Measurements from ENCODE around the gene ATP8B4. TPM values are rescaled to one million over a fixed set of nuclear protein-coding genes. Genes with fewer than 3 reads are reported as not detected.

The ATP8B4 gene
- total RNA-seq, 2 donors from 2014 or later: 8.3 to 55.7 TPM

DNA sequence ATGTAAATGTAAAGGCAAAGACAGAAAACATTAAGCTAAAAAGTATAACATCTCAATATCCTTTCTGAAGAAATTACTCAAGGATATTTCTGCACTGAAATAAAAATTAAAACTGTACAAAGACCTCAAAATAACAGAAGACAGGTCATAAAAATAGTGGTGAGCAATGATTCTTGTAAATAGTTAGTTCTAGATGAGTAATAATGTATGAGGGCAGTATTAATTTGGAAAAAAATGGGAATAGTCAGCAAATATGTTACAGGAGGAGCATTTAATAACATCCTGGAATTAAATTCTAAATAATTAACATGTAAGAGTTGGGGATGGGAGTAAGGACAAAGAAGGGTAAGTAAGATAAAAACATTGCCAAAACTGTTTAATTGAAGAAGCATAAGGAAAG, 250.7 kb downstream of the ATP8B4 start:
- no peaks in the 10 kb centered on the region for H3K27me3 ChIP-seq (replicated peaks; ENCODE audit: insufficient read depth)
- intact Hi-C loops (cut with DNase I): no loop called here
- H3K4me3 ChIP-seq: no peak overlapping the region
- TF ChIP-seq, protein P1, sequence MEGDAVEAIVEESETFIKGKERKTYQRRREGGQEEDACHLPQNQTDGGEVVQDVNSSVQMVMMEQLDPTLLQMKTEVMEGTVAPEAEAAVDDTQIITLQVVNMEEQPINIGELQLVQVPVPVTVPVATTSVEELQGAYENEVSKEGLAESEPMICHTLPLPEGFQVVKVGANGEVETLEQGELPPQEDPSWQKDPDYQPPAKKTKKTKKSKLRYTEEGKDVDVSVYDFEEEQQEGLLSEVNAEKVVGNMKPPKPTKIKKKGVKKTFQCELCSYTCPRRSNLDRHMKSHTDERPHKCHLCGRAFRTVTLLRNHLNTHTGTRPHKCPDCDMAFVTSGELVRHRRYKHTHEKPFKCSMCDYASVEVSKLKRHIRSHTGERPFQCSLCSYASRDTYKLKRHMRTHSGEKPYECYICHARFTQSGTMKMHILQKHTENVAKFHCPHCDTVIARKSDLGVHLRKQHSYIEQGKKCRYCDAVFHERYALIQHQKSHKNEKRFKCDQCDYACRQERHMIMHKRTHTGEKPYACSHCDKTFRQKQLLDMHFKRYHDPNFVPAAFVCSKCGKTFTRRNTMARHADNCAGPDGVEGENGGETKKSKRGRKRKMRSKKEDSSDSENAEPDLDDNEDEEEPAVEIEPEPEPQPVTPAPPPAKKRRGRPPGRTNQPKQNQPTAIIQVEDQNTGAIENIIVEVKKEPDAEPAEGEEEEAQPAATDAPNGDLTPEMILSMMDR (IDR thresholded peaks at IDR 0.05): no peak
- TF ChIP-seq POLR2AphosphoS5 (IDR thresholded peaks at IDR 0.05) (no peak), POLR2A (IDR thresholded peaks at IDR 0.05) (no peak)
- no peak overlapping the region for H3K27ac ChIP-seq
- no peaks in the 10 kb centered on the region for H3K9me3 ChIP-seq
- DNase-seq (ENCODE audit: low spot score): no peak
- H3K4me1 ChIP-seq (replicated peaks): no peaks in the 10 kb centered on the region
- H3K36me3 ChIP-seq: no peaks in the 10 kb centered on the region

DNA sequence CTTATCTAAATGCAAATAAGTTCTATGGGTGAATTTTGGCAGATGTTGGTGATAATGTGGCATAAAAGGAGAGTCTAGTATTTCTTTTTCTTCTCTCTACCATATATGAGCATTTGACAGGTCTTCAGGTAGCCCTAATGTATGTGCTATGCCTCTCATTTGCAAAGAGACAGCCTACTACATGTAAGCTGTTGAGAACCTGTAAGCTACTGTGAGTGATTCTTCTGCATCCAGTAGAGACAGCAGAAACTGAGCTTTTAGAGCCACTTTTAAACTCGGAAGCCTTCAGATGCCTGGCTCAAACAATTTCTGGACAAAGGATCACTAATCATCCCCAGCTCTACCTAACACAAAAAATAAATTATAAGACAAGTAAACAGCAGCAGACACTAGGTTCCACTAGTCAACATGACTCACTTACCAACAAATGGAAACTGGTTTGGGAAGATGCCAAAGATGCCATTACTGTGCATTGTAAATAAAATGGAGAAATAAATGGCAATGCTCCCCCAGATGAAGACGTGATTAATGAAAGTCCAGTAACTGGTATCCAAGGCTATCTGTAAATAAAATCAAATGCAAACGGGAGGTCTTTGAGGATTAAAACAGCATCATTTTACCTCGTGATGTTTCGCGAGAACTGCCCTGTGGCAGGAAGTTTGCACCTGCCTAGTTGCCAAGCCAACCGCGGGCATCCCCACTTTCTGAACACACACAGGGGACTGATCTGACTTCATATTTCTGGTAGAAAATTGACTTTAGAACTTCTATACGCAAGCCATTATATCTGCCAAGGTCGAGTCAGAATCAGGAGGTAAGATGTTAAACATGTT, 252.9 kb downstream of the ATP8B4 start:
- Histone ChIP-seq H3K27me3 (replicated peaks; ENCODE audit: insufficient read depth) (no peaks in the 10 kb centered on the region), H3K4me3 (no peak overlapping the region), H3K4me1 (replicated peaks) (no peaks in the 10 kb centered on the region), H3K27ac (no peak overlapping the region), H3K36me3 (no peaks in the 10 kb centered on the region), H3K9me3 (no peaks in the 10 kb centered on the region)
- intact Hi-C loops (cut with DNase I): no loop called here
- TF ChIP-seq POLR2AphosphoS5 (IDR thresholded peaks at IDR 0.05) (no peak), POLR2A (IDR thresholded peaks at IDR 0.05) (no peak)
- TF ChIP-seq, protein P1 (IDR thresholded peaks at IDR 0.05): no peak
- whole genome bisulfite sequencing: 67% methylated on average over 10 of the region's 10 CpGs
- DNase-seq (ENCODE audit: low spot score): no peak

- whole genome bisulfite sequencing: 83% methylated on average over 2 of the region's 2 CpGs
- intact Hi-C loops (cut with DNase I): no loop called here
- no peaks in the 10 kb centered on the region for H3K9me3 ChIP-seq
- H3K36me3 ChIP-seq: no peaks in the 10 kb centered on the region
- no peaks in the 10 kb centered on the region for H3K4me1 ChIP-seq (replicated peaks)
- TF ChIP-seq POLR2AphosphoS5 (IDR thresholded peaks at IDR 0.05) (no peak), POLR2A (IDR thresholded peaks at IDR 0.05) (no peak)
- TF ChIP-seq, protein P1 (IDR thresholded peaks at IDR 0.05): no peak
- H3K4me3 ChIP-seq: no peak overlapping the region
- no peak overlapping the region for H3K27ac ChIP-seq
- no peaks in the 10 kb centered on the region for H3K27me3 ChIP-seq (replicated peaks; ENCODE audit: insufficient read depth)
- DNase-seq (ENCODE audit: low spot score): no peak
Measured at GRCh38 chr15:49864251-49864650, 254.8 kb downstream of the ATP8B4 start.

DNA sequence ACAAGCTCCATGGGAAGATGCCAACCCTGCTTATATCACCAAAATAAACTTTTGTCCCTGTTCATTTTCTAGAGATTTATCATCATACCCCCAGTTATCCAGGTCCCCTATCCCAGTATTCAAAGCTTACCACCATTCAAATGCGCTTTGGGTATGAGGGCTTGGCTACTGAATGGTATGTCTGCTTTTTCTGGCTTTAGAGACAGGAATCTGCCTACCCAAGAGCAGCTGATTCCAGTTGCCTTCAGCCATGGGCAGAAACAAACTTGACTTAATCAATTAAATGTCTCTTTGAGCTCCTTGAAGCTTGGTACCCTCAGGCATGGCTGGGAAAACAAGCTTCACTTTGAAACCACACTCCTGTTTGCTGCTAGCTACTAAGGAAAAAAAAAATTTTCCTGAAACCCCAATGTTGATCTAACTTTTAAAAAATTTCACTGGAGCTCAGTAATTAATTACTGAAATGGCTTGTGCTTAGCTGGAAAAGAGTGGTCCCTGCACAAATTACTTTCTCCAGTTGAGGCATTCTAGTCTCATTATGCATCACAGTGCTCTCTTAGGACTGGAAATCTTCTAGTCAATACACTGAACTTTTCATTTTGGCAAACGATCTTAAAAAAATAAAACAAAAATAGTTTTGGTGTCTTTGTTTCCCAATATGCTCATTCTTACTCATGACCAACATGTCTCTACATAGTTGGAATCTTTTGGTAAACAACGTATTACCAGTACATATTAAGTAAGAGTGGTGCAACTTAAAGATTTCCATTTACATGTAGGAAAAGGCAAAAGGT, 255.4 kb downstream of the ATP8B4 start:
- no peaks in the 10 kb centered on the region for H3K27me3 ChIP-seq (replicated peaks; ENCODE audit: insufficient read depth)
- TF ChIP-seq POLR2A (IDR thresholded peaks at IDR 0.05) (no peak), POLR2AphosphoS5 (IDR thresholded peaks at IDR 0.05) (no peak)
- TF ChIP-seq, protein P1 (IDR thresholded peaks at IDR 0.05): no peak
- intact Hi-C loops (cut with DNase I): no loop called here
- no peak for DNase-seq (ENCODE audit: low spot score)
- no peak overlapping the region for H3K27ac ChIP-seq
- no peak overlapping the region for H3K4me3 ChIP-seq
- no peaks in the 10 kb centered on the region for H3K9me3 ChIP-seq
- no peaks in the 10 kb centered on the region for H3K36me3 ChIP-seq
- no peaks in the 10 kb centered on the region for H3K4me1 ChIP-seq (replicated peaks)
- 78% methylated on average over 3 of the region's 3 CpGs for WGBS

Measured in prostate gland (tissue), 2 donors.